Islet precursor cell (in vitro differentiated cells): ENCODE data around the gene VIPAS39.
"Not testable (repeated sequence)": the region's sequence is repeated elsewhere in the genome, so short reads cannot be mapped to it uniquely, and the experiment has no call there.

ENCODE experiments used
- DNase-seq: peaks from one replicate; pipeline ENCODE4 v3.0.0-alpha.2; 2018

The VIPAS39 gene

DNA sequence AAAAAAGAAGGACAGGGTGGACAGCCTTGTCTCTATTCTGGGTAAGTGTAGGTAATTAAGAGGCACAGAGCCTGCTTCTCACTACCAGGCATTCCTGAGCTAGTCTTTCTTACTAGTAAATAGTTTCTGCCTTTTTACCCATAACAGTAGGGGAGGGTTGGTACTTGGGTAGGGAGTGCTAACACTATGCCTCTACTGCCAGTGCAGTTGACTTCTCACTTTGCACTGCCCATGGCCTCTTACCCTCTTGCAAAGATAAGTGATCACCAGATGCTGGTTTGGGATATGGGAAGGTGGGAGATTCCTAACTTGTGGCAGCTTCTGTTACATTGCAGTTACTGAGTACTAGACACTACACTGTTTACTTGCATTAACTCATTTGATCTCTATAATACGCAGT, 12.1 kb upstream of the VIPAS39 start:
- no peak for DNase-seq

DNA sequence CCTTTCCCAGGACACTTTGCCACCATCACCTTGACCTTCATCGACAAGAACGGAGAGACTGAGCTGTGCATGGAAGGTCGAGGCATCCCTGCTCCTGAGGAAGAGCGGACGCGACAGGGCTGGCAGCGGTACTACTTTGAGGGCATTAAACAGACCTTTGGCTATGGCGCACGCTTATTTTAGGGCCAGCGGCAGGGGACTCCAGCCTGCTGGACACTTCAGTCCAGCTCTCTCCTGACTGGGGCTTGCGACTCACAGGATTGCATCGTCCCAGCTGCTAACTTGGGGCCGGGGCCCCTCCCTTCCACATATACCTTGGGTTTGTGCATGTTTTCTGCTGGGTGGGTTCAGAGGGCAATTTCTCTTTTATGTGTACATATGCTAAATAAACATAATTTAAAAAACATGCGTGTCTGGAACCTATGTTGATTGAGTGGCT, 11.7 kb upstream of the VIPAS39 start:
- DNase-seq, result peak; percentile 52

DNA sequence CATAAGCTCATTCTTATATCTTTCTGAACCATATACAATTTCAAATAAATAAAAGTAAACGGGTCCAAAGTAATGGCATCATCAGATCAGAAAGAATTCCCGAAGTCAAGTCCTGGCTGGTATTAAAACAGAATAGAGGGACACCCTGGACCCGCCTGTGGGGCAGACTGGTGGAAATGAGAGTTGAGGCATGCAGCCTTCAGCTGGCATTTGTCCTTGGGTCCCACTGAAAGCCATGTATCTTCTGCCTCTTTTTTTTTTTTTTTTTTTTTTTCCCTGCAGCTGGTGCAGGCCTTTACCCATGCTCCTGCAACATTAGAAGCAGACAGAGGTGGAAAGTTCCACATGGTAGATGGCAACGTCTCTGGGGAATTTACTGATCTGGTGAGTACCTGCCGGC, 10.4 kb upstream of the VIPAS39 start:
- no peak for DNase-seq

DNA sequence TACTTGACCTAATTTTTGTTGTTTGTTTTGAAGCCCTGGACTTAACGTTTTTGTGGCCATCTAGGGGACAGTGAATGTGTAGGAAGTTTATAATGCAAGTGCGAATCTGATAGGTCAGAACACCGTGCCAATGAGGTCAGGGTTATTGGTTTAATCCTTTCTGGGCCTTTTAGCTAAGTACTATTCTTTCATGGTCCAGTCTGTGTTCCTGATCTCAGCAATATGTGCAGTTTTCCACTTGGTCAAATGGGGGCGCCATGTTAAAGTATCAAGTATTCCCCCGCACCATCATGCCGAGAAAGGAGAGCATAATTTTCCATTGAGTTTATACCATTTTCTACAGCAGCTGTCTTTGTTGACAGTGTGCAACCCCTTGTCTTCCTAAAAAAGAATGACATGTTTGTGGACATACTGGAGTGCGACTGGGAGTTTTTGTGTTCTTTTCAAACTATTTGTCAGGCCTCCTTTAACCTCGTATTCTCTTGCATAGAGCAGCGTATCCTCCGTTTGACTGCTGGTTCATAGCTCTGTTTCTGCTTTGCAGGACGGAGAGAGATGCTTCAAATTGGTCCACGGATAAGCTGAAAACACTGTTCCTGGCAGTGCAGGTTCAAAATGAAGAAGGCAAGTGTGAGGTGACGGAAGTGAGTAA, 1.8 kb upstream of the VIPAS39 start:
- DNase-seq, result peak; percentile 79

DNA sequence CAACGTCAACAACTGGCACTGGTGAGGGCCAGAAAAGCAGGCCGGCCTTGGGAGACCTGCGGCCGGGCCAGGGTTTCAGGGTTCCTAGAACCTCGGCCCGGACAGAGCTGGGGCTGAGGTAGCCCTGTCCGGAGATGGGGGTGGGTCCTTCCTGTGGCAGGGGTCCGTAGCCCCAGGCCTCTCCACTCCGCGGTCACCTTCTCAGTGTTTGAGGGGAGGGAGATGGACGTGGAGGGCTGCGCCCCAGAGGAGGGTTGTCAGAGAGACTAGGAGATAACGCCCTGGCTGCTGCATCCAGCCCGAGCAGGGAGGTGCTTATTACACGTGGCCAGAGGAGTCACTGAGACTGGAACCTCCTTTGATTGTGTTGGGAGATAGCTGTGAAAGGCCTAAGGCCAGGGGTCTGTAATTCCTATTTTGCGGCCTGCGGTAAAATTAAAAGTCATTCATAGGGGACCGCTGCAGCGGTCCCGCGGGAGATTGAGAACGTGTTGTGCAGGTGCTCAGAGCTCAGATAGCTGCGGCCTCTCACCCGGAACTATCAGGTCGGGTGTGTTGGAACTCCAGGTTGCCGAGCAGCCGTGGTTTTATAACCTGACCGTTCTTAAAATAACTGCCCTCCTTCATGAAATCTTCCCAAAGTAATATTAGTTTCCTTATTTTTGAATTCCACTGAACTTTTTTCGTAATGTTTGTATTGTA, 999 bp upstream of the VIPAS39 start:
- DNase-seq, result peak; percentile 70

DNA sequence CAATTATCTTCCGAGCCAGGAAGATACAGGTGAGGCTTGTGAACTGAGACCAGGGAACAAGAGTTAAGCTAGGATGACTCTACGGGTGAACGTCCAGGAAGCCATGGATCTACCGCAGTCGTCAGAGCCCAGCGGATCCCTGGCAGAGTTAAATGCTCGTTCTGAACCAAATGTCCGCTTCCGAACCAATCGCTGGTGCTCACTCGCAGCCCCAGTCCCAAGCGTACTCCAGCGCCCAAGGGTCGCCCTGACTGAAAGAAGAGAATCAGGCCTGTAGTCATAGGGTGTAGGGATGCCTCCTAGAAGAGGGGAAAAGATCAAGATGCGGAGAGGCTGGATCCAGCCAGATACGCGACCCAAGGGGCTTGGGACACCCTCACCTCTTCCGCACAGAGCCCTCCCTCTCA, 283 bp downstream of the VIPAS39 start:
- DNase-seq, result no peak

DNA sequence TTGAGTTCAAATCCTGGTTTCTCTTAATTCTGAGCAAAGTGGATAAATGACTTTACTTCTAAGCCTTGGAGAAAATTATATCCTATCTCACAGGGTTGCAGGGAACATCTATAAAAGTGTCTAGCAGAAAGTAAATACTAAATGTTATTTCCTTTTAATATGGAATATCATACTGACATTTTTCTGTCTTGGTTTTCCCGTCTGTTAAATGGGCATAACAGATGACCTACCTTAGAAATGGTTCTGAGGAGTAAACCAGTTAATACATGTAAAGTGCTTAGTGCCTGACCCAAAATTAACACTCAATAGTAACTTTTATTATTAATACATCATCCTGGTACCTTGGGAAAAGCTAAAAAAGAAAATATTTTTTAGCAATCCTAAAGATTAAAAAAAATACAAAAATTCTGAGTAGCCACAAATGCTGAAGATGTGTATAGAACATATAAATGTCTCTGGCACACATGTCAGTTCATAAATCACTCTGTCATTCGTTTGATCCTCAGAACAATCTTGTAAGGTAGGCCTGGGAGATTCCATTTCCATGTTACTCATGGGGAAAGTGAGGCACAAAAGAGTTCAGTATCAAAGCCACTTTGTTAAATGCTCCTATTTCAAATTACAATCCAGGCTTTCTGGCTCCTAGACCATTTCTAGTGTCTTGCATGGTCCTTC, 1.3 kb downstream of the VIPAS39 start:
- DNase-seq, result no peak

DNA sequence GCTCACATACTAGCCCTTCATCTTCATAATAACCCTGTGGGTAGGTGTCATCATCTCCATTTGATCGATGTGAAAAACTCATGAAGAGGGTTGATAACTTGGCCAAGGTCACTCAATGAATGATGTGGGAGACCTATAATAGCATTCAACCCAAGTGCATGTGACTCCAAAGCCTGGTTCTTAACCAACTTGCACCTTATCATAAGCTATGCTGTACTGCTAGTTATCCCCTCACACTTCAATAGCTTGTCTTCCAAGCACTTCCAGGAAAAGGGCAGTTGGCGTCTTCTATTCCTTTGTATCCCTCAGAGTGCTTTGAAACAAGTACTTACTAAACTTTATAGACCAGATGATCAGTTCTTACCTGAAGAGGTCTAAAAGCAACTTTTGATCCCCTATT, 15.2 kb downstream of the VIPAS39 start:
- no peak for DNase-seq

DNA sequence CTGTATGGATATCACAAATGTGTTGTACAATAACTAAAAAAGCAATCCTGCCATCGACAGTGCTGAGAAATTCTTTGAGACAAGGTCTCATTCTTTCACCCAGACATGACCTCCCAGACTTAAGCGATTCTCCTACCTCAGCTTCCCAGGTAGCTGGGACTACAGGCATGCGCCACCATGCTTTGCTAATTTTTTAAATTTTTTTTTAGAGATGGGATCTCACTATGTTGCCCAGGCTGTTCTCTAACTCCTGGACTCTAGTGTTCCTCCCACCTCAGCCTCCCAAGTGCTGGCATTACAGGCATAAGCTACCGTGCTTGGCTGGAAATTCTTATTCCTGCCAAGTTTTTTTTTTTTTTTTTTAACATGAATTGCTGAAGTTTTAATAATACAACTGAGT, 17.5 kb downstream of the VIPAS39 start:
- no peak for DNase-seq

DNA sequence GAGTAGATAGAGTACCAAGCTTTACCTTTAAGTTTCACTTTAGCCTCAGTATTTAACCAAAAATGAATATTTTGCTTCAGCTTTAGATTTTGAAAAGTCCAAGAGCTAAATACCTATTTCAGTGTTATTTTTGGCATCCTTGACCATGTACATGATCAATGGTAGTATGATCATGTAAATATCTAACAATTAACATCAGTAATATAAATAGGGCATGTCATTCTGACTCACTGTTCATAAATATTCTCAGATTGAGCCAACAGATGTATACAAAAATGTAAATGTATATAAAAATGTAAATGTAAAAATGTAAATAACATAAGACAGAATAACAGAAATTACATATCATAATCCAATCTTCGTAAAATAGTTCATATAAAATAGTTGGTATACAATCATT, 18.8 kb downstream of the VIPAS39 start:
- no peak for DNase-seq

DNA sequence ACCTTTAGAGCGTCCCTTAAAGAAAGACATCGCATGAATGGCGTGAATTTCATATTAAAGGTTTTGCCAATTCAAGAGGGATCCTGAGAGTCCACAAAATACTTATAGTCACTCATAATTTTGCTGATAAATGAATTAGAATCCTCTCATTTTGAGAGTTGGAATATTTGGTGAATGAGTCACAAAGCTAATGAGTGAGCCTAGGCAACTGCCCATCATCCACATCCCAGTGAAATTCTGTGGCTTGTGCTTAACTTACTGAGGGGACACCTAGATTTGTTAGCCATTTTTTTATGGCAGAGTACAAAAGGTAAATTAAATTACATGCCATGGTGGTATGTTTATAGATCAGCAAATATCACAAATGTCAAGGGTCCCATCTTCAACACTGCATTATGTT, 21.4 kb downstream of the VIPAS39 start:
- no peak for DNase-seq

DNA sequence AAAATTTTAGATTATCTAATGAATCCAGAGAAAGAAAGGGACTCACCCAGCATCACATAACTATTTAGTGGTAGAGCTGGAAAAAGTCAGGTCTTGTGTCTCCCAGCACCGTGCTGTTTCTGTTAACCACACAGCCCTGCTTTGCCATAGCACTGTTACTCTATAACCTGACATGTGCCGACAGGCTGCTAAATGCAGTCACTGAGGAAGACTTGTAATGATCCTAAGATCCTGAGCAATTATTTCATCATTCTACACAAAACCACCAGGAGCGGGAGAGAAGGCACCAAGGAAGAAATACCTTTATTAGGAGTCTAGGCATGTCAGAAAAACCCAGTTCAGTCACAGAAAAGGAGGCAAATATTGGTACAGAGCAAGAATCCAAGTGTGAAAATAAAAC, 31.0 kb downstream of the VIPAS39 start:
- DNase-seq, result no peak

DNA sequence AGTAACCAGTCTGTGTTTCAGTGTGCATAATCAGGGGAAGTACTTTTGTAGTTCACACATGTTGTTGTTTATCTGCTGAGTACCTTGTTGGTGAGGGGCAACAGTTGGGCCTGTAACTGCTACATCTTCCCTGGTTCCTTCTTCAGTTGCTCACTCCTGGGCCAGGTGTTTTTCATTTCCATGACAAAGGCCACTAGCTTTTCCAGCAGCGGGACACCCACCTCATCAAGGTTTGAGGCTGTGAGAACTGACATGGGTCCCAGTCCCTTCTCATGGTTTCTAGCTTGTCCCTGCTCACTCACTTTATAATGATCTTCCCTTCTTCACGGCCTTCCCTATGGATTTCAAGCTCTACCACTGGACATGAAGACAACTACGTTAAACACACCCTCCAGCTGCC, 32.5 kb downstream of the VIPAS39 start:
- DNase-seq, result no peak

DNA sequence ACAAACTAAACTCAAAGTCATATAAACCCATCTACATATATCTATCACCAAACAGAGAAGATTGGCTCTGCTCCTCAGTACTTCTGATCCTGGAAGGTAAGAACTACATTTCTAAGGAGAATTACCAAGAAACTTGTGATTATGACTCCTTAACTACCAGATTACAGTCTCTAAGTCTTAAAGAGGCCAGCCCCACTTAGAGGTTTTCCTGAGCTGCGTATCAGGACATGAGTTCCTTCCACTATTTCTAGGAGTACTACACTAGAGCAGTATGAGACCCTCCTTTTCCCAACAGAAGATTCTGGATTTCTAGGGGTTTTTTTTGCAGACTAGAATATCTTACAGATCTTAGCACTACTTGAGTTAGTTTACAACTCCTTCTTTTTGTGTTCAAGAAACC, 34.0 kb downstream of the VIPAS39 start, which contains the start of gene NOXRED1:
NOXRED1 (minus strand) TSS at position 101 of the 400 bp plus-strand sequence. CDS start 634 bp downstream, outside the sequence.
- DNase-seq, result no peak

DNA sequence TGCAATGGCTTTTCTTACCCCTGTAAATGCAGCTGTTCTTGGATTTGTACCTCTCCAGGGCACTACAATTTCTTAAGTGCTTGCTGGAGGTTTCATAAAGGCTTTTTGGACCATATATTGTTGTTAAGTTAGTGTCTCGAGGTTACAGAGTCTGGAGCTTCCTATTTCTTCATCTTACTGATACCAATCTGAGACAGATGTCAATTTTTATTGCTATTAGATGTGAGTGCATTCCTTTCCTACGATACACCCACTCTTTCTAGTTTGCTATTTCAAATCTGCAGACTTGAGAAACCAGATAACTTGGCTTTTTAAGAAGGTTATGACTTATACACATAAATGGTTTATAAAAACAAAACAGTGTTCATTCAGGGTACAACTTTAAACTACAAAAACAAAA, 36.2 kb downstream of the VIPAS39 start:
- no peak for DNase-seq

DNA sequence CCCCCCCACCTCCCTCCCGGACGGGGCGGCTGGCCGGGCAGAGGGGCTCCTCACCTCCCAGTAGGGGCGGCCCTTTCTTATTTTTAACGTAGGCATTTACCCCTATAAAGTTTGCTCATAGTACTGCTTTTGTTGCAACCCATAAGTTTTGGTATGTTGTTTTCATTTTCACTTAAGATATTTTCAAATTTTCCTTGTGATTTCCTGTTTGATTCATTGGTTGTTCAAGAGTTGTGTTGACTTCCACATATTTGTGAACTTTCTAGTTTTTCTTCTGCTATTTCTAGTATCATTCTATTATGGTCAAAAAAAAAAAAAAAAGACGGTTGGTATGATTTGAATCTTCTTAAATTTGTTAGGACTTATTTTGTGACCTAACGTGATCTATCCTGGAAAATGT, 40.6 kb downstream of the VIPAS39 start:
- DNase-seq, result no peak

DNA sequence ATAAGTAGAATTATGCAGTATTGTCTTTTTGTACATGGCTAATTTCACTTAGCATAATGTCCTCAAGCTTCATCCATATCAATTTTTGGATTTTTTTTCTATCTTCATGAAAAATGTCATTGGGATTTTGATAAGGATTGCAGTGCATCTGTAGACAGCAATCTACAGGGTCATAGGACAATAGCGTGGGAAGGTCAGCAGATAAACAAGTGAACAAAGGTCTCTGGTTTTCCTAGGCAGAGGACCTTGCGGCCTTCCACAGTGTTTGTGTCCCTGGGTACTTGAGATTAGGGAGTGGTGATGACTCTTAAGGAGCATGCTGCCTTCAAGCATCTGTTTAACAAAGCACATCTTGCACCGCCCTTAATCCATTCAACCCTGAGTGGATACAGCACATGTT, 41.3 kb downstream of the VIPAS39 start:
- DNase-seq, result not testable (repeated sequence)

DNA sequence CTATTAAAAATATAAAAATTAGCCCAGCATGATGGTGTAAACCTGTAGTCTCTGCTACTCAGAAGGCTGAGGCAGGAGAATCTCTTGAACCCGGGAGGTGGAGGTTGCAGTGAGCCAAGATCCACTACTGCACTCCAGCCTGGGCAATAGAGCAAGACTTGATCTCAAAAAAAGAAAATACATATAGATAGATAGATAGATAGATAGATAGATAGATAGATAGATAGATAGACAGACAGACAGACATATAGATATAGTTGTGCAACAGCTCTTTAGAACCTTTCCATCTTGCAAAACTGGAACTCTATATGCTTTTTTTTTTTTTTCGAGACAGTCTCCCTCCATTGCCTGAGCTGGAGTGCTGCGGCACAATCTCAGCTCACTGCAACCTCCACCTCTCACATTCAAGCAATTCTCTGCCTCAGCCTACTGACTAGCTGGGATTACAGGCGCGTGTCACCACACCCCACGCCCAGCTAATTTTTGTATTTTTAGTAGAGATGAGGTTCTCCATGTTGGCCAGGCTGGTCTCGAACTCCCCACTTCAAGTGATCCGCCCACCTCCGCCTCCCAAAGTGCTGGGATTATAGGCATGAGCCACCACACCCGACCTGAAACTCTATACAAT, 41.9 kb downstream of the VIPAS39 start:
- DNase-seq, result not testable (repeated sequence)

DNA sequence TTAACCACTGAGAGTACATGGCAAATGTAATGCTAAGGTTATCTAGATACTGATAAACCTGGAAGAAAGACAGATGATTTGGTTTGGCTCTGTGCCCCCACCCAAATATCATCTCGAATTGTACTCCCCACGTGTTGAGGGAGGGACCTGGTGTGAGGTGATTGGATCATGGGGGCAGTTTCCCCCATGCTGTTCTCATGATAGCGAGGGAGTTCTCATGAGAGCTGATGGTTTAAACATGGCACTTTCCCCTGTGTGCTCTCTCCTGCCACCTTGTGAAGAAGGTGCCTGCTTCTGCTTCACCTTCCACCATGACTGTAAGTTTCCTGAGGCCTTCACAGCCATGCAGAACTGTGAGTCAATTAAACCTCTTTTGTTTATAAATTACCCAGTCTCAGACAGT, 48.3 kb downstream of the VIPAS39 start:
- DNase-seq, result peak; percentile 59

DNA sequence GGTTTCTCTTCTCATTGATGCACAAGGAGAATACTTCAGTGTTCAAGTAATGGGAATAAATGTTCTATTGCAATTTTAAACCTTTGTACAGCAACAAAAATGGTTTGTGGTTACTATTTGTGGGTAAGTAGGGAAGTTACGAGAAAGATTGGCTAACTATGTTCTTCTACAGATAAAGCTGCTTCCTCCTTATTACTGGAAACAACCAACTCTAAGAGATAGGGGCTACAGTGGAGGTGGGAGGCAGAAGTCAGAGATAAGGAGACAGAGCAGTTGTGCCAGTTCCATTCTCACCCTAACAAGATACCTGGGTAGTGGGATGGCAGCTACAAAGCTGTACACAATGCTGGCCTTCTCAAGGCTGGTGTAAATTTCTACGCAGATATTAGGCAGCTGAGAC, 50.2 kb downstream of the VIPAS39 start:
- DNase-seq, result no peak

DNA sequence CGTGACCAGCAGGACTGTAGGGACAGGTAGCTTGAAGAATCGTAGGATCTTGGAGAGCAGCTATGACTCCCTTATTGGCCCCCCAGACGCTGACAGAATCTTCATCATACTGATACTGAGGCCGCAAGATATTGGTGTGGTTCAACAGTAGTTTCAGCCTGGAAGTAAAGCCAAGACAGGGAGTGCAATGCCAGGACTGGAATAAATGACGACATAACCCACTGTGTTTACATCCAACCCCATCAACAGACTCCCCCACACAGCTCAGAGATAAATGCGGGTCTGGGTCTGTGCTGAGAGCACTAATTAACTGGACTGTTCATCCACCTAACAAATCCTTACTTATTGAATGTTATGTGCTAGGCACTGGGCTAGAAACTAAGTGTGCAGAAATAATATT, 50.7 kb downstream of the VIPAS39 start:
- no peak for DNase-seq

DNA sequence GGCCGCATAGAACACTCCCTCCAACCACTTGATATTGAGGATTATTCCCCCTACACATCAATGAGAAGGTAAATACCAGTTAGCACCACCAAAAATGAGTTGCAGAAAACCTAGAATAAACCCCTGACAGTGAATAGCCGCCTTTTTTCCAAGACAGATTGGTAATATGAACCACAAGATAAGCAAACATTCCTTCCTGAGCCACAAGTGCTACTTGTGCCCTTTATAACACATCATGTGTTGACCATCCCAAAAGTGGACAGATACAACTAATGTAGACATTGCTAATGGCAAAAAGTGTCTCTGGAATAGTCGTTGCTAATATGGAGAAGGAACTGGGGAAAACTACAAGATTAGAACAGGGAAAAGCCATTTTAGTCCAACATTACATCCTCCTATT, 51.3 kb downstream of the VIPAS39 start:
- no peak for DNase-seq

DNA sequence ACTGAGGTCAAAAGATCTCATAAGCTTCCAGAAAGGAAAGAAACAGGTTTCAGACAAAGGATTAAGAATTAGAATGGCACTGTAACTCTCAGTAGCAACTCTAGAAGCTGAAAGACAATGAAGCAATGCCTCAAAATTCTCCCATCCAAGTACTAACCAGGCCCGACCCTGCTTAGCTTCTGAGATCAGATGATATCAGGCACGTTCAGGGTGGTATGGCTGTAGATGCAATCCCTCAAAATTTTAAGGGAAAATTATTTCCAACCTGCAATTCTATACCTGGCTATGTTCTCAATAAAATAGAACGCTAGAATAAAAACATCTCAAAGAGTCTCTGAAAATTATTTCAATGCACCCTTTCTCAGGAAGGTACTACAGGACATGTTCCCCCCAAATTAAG, 53.6 kb downstream of the VIPAS39 start:
- DNase-seq, result no peak

DNA sequence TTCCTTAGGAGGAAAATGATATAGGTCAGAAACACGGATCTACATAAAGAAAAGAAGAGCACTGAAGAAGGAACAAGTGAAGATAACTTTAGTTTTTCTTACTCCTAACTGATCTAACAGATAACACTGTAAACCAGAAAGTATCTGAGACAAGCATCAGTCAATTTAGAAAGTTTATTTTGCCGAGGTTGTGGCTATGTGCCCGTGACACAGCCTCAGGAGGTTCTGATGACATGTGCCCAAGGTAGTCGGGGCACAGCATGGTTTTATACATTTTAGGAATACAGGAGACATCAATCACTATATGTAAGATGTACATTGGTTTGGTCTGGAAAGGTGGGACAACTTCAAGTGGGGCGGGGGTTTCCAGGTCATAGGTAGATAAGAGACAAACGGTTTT, 57.2 kb downstream of the VIPAS39 start:
- DNase-seq, result no peak
